ENCODE data around the gene COG7. TPM values are rescaled to one million over a fixed set of nuclear protein-coding genes. Genes with fewer than 3 reads are reported as not detected.

Gene COG7
- polyA plus RNA-seq, 1 donor, result 23.1 TPM

GRCh38 chr16:23348579-23349469 is 104.2 kb downstream of the COG7 start:
- 37% methylated on average over 4 of the region's 18 CpGs for WGBS (ENCODE audit: insufficient coverage, low lambda C conversion rate)
- no peaks in the 10 kb centered on the region for H3K27me3 ChIP-seq (ENCODE audit: control insufficient read depth, insufficient read depth, low read length)
- no peak for DNase-seq
- H3K4me3 ChIP-seq (ENCODE audit: low read length), result no peak overlapping the region
- H3K36me3 ChIP-seq (ENCODE audit: control insufficient read depth, insufficient read depth, low read length), result no peaks in the 10 kb centered on the region
- no peak overlapping the region for H3K27ac ChIP-seq (ENCODE audit: low read length)
- H3K4me1 ChIP-seq (ENCODE audit: control insufficient read depth, insufficient read depth, low read length), result no peaks in the 10 kb centered on the region
- no peaks in the 10 kb centered on the region for H3K9me3 ChIP-seq (ENCODE audit: control insufficient read depth, low read depth, low read length)

GRCh38 chr16:23345237-23345636 is 107.8 kb downstream of the COG7 start:
- DNase-seq, result no peak
- WGBS (ENCODE audit: insufficient coverage, low lambda C conversion rate), result 100% methylated on average over 1 of the region's 5 CpGs
- H3K27me3 ChIP-seq (ENCODE audit: control insufficient read depth, insufficient read depth, low read length), result no peaks in the 10 kb centered on the region
- no peak overlapping the region for H3K27ac ChIP-seq (ENCODE audit: low read length)
- no peaks in the 10 kb centered on the region for H3K9me3 ChIP-seq (ENCODE audit: control insufficient read depth, low read depth, low read length)
- H3K4me1 ChIP-seq (ENCODE audit: control insufficient read depth, insufficient read depth, low read length), result no peaks in the 10 kb centered on the region
- no peaks in the 10 kb centered on the region for H3K36me3 ChIP-seq (ENCODE audit: control insufficient read depth, insufficient read depth, low read length)
- H3K4me3 ChIP-seq (ENCODE audit: low read length), result no peak overlapping the region

- Histone ChIP-seq H3K36me3 (ENCODE audit: control insufficient read depth, insufficient read depth, low read length) (no peaks in the 10 kb centered on the region), H3K4me3 (ENCODE audit: low read length) (no peak overlapping the region), H3K9me3 (ENCODE audit: control insufficient read depth, low read depth, low read length) (no peaks in the 10 kb centered on the region), H3K27ac (ENCODE audit: low read length) (no peak overlapping the region), H3K27me3 (ENCODE audit: control insufficient read depth, insufficient read depth, low read length) (no peaks in the 10 kb centered on the region), H3K4me1 (ENCODE audit: control insufficient read depth, insufficient read depth, low read length) (no peaks in the 10 kb centered on the region)
- 50% methylated on average over 1 of the region's 5 CpGs for WGBS (ENCODE audit: insufficient coverage, low lambda C conversion rate)
- DNase-seq, result no peak
These were observed 109.1 kb downstream of the COG7 start for GRCh38 chr16:23343643-23344612.

- Histone ChIP-seq H3K27me3 (ENCODE audit: control insufficient read depth, insufficient read depth, low read length) (no peaks in the 10 kb centered on the region), H3K36me3 (ENCODE audit: control insufficient read depth, insufficient read depth, low read length) (no peaks in the 10 kb centered on the region), H3K27ac (ENCODE audit: low read length) (no peak overlapping the region), H3K4me1 (ENCODE audit: control insufficient read depth, insufficient read depth, low read length) (no peaks in the 10 kb centered on the region), H3K9me3 (ENCODE audit: control insufficient read depth, low read depth, low read length) (no peaks in the 10 kb centered on the region), H3K4me3 (ENCODE audit: low read length) (no peak overlapping the region)
- WGBS (ENCODE audit: insufficient coverage, low lambda C conversion rate), result no CpG with 5 or more reads among the region's 5 CpGs
- no peak for DNase-seq
These were observed 110.8 kb downstream of the COG7 start for GRCh38 chr16:23342083-23342640.

GRCh38 chr16:23339787-23340186 is 113.2 kb downstream of the COG7 start:
- no peak for DNase-seq
- H3K36me3 ChIP-seq (ENCODE audit: control insufficient read depth, insufficient read depth, low read length), result no peaks in the 10 kb centered on the region
- H3K4me3 ChIP-seq (ENCODE audit: low read length), result no peak overlapping the region
- no peaks in the 10 kb centered on the region for H3K4me1 ChIP-seq (ENCODE audit: control insufficient read depth, insufficient read depth, low read length)
- H3K27ac ChIP-seq (ENCODE audit: low read length), result no peak overlapping the region
- no CpG with 5 or more reads among the region's 3 CpGs for WGBS (ENCODE audit: insufficient coverage, low lambda C conversion rate)
- H3K9me3 ChIP-seq (ENCODE audit: control insufficient read depth, low read depth, low read length), result no peaks in the 10 kb centered on the region
- no peaks in the 10 kb centered on the region for H3K27me3 ChIP-seq (ENCODE audit: control insufficient read depth, insufficient read depth, low read length)

Other genes with a start within 250 kb of the COG7 start
- 0.13 TPM for gene SCNN1B, start 150.9 kb downstream of the COG7 start, polyA plus RNA-seq
- gene GGA2, start 57.3 kb upstream of the COG7 start, polyA plus RNA-seq, result 88.5 TPM
- gene EARS2, start 104.2 kb upstream of the COG7 start, polyA plus RNA-seq, result 23.0 TPM
- gene UBFD1, start 104.5 kb upstream of the COG7 start, polyA plus RNA-seq, result 44.3 TPM
- 117 TPM for gene NDUFAB1, start 143.1 kb upstream of the COG7 start, polyA plus RNA-seq
- gene PALB2, start 188.1 kb upstream of the COG7 start, polyA plus RNA-seq, result 17.3 TPM
- 54.0 TPM for gene DCTN5, start 188.3 kb upstream of the COG7 start, polyA plus RNA-seq
- gene PLK1, start 225.7 kb upstream of the COG7 start, polyA plus RNA-seq, result 13.0 TPM

Data from large intestine (tissue), 3 donors.